Superior temporal gyrus (tissue), 1 donor: Measurements from ENCODE around the gene HSF2BP.
"Not testable (repeated sequence)": the region's sequence is repeated elsewhere in the genome, so short reads cannot be mapped to it uniquely, and the experiment has no call there.

Source experiments
- DNase-seq: peaks from one replicate; pipeline ENCODE4 v3.0.0-alpha.2; 2016; ENCODE audit errors: extremely low spot score

HSF2BP gene

GRCh38 chr21:43516860-43517627 is 142.2 kb downstream of the HSF2BP start:
- DNase-seq: not testable (repeated sequence)

GRCh38 chr21:43516295-43516847 is 142.9 kb downstream of the HSF2BP start:
- DNase-seq: not testable (repeated sequence)

- DNase-seq: not testable (repeated sequence)
These were observed 144.5 kb downstream of the HSF2BP start for GRCh38 chr21:43514834-43515233.

- not testable (repeated sequence) for DNase-seq
These were observed 146.3 kb downstream of the HSF2BP start for GRCh38 chr21:43513023-43513422.

- DNase-seq: not testable (repeated sequence)
These were observed 148.1 kb downstream of the HSF2BP start for GRCh38 chr21:43511209-43511608.

- DNase-seq: not testable (repeated sequence)
These were observed 148.6 kb downstream of the HSF2BP start for GRCh38 chr21:43510669-43511068.

GRCh38 chr21:43503892-43504291 is 155.4 kb downstream of the HSF2BP start:
- DNase-seq: not testable (repeated sequence)

GRCh38 chr21:43503075-43503750 is 156.1 kb downstream of the HSF2BP start:
- DNase-seq: not testable (repeated sequence)

- DNase-seq: not testable (repeated sequence)
These were observed 156.7 kb downstream of the HSF2BP start for GRCh38 chr21:43502407-43503071.

GRCh38 chr21:43498924-43499323 is 160.4 kb downstream of the HSF2BP start:
- not testable (repeated sequence) for DNase-seq

GRCh38 chr21:43498065-43498464 is 161.2 kb downstream of the HSF2BP start:
- DNase-seq: not testable (repeated sequence)

- DNase-seq: not testable (repeated sequence)
These were observed 164.8 kb downstream of the HSF2BP start for GRCh38 chr21:43494279-43495012.

GRCh38 chr21:43493471-43493870 is 165.8 kb downstream of the HSF2BP start:
- not testable (repeated sequence) for DNase-seq

- not testable (repeated sequence) for DNase-seq
These were observed 171.1 kb downstream of the HSF2BP start for GRCh38 chr21:43488235-43488634.

GRCh38 chr21:43486051-43486450 is 173.2 kb downstream of the HSF2BP start:
- not testable (repeated sequence) for DNase-seq

- not testable (repeated sequence) for DNase-seq
These were observed 174.3 kb downstream of the HSF2BP start for GRCh38 chr21:43485016-43485415.

GRCh38 chr21:43479197-43479596 is 180.1 kb downstream of the HSF2BP start:
- not testable (repeated sequence) for DNase-seq
